Measurements from ENCODE around the gene ZNF346. TPM values are rescaled to one million over a fixed set of nuclear protein-coding genes. Genes with fewer than 3 reads are reported as not detected.

Gene ZNF346
- total RNA-seq, 2 donors from 2014 or later = 23.6 to 34.4 TPM

DNA sequence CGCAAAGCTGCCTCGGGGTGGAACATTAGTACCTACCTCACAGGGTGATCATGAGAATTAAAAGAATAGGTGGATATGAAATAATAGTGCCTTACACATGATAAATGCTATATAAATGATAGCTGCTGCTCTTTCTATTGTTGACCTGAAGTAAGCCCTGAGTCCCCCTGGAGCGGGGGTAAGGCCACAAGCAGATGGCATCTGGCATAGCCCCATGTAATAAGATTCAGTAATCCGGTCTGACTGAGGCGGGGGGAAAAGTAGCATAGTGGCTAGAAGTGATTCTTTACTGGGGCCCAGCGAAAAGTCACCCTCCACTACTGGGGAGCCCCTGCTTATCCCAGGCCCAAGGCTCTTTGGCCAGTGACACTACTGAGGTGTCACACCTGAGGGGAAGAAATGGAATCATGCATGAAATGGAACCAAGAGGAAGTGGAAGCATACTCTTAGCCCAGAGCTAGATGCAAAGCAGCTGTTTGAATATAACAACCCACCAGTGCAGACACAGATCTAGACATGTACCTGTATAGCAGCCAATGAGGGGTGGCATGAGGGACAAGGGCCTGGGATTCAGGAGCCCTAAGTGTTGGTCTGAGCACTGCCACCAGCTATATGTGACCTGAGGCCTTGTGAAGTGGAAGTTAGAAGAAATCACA is 48.2 kb downstream of the ZNF346 start:
- intact Hi-C loops (cut with DNase I) = no loop called here

DNA sequence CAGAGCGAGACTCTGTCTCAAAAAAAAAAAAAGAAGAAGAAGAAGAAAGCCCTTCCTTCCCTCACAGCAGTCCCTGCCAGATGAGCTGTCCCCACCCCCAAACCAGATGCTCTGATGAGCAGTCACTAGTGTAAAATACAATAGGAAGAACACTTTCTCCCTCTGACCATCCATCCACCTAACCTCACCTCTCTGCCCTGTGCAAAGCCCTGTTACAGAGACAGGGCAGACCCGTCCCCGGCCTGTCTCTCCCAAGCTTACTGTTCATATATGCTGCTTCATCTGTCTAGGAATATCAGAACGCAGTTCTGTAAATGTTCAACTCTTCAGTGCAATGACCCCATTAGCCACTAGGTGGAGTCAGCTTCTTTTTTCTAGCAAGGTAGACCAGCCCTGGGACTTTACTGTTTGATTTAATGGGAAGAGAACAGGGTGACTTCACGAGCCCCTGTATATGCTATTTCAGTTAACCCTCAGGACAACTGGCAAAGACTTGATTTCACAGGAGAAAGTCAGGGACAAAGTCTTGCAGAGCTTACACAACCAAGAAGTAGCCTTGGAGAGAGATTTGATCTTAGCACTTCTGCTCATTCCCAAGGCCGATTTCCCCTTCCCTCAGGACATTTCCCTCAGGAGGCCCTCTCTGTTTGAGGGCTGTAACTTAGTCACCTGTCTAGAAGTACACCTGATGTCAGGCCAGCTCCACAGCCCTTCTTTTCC is 49.3 kb downstream of the ZNF346 start:
- Histone ChIP-seq H3K4me1 (replicated peaks) (no peaks in the 10 kb centered on the region), H3K36me3 (no peaks in the 10 kb centered on the region), H3K27ac (no peak overlapping the region), H3K27me3 (replicated peaks; ENCODE audit: insufficient read depth) (no peaks in the 10 kb centered on the region), H3K9me3 (no peaks in the 10 kb centered on the region), H3K4me3 (no peak overlapping the region)
- 15% methylated on average over 6 of the region's 6 CpGs for WGBS
- peak; percentile 81 for DNase-seq (ENCODE audit: low spot score)
- TF ChIP-seq POLR2A (IDR thresholded peaks at IDR 0.05) = no peak
- TF ChIP-seq, protein P1, sequence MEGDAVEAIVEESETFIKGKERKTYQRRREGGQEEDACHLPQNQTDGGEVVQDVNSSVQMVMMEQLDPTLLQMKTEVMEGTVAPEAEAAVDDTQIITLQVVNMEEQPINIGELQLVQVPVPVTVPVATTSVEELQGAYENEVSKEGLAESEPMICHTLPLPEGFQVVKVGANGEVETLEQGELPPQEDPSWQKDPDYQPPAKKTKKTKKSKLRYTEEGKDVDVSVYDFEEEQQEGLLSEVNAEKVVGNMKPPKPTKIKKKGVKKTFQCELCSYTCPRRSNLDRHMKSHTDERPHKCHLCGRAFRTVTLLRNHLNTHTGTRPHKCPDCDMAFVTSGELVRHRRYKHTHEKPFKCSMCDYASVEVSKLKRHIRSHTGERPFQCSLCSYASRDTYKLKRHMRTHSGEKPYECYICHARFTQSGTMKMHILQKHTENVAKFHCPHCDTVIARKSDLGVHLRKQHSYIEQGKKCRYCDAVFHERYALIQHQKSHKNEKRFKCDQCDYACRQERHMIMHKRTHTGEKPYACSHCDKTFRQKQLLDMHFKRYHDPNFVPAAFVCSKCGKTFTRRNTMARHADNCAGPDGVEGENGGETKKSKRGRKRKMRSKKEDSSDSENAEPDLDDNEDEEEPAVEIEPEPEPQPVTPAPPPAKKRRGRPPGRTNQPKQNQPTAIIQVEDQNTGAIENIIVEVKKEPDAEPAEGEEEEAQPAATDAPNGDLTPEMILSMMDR (IDR thresholded peaks at IDR 0.05) = peak; percentile 59 to 83 (median 80)
- intact Hi-C loops (cut with DNase I) = loop anchor here (2.0 kb wide), 1 partner anchor 41 kb away; no protein-coding TSS in a partner anchor

More for the DNA sequence above, 48.2 kb downstream of the ZNF346 start:
- Histone ChIP-seq H3K9me3 (no peaks in the 10 kb centered on the region), H3K4me1 (replicated peaks) (no peaks in the 10 kb centered on the region), H3K4me3 (no peak overlapping the region), H3K27me3 (replicated peaks; ENCODE audit: insufficient read depth) (no peaks in the 10 kb centered on the region), H3K27ac (no peak overlapping the region), H3K36me3 (peaks cover 0 to 3% of the 10 kb centered on the region in 2 donors)
- WGBS = 93% methylated on average over 6 of the region's 6 CpGs
- TF ChIP-seq POLR2A (IDR thresholded peaks at IDR 0.05) (no peak), POLR2AphosphoS5 (IDR thresholded peaks at IDR 0.05) (no peak)
- TF ChIP-seq, protein P1 (IDR thresholded peaks at IDR 0.05) = no peak
- no peak for DNase-seq (ENCODE audit: low spot score)

DNA sequence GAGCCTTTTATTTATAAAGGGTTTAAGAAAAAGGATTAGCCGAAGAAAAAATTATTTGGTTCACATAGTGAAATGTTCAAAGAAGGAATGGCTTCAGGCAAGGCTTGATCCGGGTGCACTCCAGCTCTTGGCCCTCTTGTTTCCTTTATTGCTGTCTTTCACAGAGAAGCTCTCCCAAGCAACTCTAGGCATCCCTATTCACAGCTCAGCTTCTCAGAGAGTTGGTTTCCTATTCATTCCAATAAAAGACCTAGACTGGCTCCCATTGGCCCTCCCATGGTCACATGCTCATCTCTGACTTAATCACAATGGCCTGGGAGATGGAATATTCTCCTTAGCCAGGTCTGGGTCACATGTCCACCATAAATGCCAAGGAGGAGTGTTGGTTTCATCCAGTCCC is 54.8 kb downstream of the ZNF346 start:
- TF ChIP-seq POLR2A (IDR thresholded peaks at IDR 0.05) (no peak), POLR2AphosphoS5 (IDR thresholded peaks at IDR 0.05) (no peak)
- TF ChIP-seq, protein P1 (IDR thresholded peaks at IDR 0.05) = no peak
- no peaks in the 10 kb centered on the region for H3K36me3 ChIP-seq
- no peak overlapping the region for H3K4me3 ChIP-seq
- H3K9me3 ChIP-seq = no peaks in the 10 kb centered on the region
- no peaks in the 10 kb centered on the region for H3K4me1 ChIP-seq (replicated peaks)
- no peak for DNase-seq (ENCODE audit: low spot score)
- intact Hi-C loops (cut with DNase I) = no loop called here
- H3K27ac ChIP-seq = no peak overlapping the region
- no peaks in the 10 kb centered on the region for H3K27me3 ChIP-seq (replicated peaks; ENCODE audit: insufficient read depth)
- 90% methylated on average over 2 of the region's 2 CpGs for WGBS

DNA sequence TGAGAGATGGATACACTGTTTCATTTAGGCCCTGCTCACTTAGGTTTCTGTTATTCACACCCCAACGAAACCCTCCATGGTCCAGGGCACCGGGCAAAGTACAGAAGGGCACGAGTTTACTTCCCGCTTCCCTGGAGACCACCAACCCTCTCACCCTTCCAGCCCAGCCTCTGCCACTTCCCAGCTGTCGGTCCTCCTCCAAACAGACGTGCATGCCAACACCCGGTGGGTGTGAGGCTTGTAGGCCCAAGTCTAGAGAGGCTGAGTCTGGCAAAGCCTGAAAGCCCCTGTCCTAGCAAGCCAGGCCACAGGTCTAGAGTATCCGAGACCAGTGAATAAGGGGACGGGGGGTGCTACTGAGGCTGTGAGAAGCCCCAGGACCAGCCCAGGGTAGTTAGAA is 57.1 kb downstream of the ZNF346 start:
- Histone ChIP-seq H3K9me3 (no peaks in the 10 kb centered on the region), H3K4me1 (replicated peaks) (no peaks in the 10 kb centered on the region), H3K27ac (no peak overlapping the region), H3K36me3 (no peaks in the 10 kb centered on the region), H3K27me3 (replicated peaks; ENCODE audit: insufficient read depth) (no peaks in the 10 kb centered on the region), H3K4me3 (no peak overlapping the region)
- WGBS = 87% methylated on average over 9 of the region's 9 CpGs
- no peak for DNase-seq (ENCODE audit: low spot score)
- intact Hi-C loops (cut with DNase I) = no loop called here
- no peak for TF ChIP-seq POLR2AphosphoS5 (IDR thresholded peaks at IDR 0.05)
- TF ChIP-seq POLR2A (IDR thresholded peaks at IDR 0.05) = no peak
- TF ChIP-seq, protein P1 (IDR thresholded peaks at IDR 0.05) = no peak

Data from prostate gland (tissue), 2 donors.